Measurements from ENCODE around the gene GON4L.

GON4L gene

DNA sequence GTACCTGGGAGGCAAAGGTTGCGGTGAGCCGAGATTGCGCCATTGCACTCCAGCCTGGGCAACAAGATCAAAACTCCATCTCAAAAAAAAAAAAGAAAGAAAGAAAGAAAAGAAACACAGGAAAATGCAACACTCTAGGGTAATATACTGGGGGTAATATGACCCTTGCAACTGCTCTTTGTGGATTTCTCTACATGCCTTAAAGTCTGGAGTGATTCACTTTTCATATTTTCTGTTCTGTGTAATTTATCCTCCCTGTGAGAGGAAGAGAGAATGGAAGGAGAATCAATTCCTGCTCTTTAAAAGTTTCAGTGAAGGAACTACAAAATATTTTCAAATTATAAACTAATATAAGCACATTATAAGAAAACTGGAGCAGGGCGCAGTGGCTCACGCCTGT, 31.5 kb upstream of the GON4L start:
- FAIRE-seq (no peak), DNase-seq (ENCODE audit: insufficient read length, low spot score) (no peak)
- TF ChIP-seq POLR2A (IDR thresholded peaks at IDR 0.05; ENCODE audit: low read depth, low read length), result no peak

DNA sequence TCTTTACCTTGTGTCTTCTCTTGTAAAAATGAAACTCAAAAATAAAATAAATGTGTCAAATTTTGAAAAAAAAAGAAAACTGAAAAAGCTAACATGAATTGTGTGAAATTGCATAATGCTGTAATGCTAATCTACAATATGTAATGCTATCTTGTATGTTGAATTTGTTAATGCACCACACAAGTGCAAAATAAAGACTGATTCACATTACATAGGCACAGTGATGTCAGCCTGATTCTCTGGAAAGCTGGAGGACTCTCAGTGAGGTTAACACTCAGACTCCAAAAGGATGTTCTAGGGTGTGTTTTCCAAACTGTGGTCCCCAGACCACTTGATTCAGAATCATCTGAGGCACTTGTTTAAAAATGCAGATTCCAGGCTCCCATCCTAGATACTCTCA, 28.0 kb upstream of the GON4L start:
- TF ChIP-seq POLR2A (IDR thresholded peaks at IDR 0.05; ENCODE audit: low read depth, low read length), result no peak
- DNase-seq (ENCODE audit: insufficient read length, low spot score) (no peak), FAIRE-seq (no peak)

DNA sequence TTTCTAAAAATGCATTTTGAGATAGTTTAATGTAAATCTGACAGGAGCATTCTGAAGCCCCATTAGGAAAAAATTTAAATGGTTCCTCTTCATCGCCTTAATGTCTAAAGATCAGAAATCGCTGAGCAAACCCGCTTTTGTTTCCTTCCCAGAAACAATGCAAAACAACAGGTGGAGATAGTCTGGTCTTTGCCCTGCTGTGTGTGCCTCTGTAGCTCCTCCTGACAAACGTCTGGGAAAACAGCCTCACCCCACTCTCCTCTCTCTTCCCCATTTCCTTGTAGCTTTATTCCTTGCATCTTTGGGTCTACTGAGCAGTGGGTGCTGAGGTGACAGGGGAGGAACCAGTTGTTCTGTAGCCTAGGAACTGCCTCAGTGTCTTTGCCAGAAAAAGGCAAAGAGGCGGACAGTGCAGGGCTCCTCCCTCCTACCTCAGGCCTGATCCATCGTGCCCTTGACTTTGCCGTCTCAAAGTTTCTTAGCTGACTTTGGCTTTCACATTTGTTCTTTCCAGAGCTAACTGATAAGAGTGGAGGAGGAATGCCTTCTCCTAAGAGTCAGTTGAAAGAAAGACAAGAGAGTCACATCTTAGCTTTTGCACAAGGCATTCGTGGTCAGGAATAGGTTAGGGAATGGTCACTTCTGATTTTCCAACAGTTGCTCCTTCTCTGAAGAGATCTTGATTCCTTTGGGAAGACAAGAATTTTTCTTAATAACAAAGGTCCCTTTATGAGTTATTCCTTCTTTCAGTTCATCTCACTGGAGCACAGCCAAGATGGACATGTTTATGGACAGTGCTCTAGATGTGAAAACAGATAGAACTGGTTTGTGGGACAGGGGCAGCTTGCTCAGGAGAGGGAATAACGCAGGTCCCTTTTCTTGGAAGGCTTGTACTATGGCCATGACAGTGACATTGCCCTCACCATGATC, 27.3 kb upstream of the GON4L start:
- TF ChIP-seq POLR2A (IDR thresholded peaks at IDR 0.05; ENCODE audit: low read depth, low read length), result no peak
- DNase-seq (ENCODE audit: insufficient read length, low spot score), result no peak
- FAIRE-seq, result no peak

DNA sequence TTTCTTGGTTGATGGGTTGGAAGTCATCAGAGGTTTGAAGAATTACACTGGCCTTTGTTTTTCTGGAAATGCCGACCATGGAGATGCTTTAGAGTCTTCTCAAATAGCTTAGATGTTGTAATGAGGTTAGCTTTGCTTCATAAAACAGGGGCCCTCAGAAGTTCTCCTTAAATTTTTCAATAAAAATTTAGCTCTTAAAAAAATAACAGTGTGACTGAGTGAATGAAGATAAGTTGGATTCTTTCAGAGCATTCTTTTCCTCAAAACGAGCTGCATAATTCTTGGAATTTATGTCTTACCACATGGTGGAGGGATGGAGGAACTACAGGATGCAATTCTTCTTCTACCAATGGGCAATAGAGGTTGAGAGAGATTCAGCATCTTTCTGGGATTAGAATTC, 25.8 kb upstream of the GON4L start:
- no peak for TF ChIP-seq POLR2A (IDR thresholded peaks at IDR 0.05; ENCODE audit: low read depth, low read length)
- DNase-seq (ENCODE audit: insufficient read length, low spot score) (no peak), FAIRE-seq (no peak)

DNA sequence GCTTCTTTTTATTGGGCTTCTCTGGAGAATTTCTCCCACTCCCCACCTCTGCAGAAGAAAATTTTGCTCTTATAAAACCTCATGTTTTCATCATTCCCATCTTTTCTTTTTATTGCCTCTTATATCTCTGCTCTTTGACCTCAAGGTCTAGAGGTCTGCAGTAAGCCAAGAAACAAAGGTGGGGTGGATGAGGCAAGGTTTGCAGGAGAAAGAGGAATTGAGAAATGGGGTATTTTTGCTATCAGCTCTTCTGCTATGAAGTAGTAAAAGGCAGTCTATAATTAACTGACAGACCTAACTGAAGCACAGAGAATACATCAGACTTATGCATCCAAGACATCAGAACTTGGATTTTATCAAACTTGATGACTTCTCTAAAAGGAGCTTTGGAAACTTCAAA, 25.2 kb upstream of the GON4L start:
- no peak for FAIRE-seq
- TF ChIP-seq POLR2A (IDR thresholded peaks at IDR 0.05; ENCODE audit: low read depth, low read length), result no peak
- no peak for DNase-seq (ENCODE audit: insufficient read length, low spot score)

DNA sequence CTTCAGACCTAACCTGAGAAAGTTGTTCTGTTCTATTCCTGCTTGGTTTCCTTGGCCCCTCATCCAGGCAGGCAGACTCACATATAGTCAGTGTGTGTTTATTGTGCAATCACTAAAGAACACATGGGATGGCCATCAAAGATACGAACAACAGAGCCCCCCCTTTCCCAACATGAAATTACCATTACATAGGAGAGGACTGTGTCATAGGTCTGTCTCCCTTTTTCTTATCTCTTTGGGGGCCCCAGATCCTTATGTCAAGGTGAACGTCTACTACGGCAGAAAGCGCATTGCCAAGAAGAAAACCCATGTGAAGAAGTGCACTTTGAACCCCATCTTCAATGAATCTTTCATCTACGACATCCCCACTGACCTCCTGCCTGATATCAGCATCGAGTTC, 23.9 kb upstream of the GON4L start:
- TF ChIP-seq POLR2A (IDR thresholded peaks at IDR 0.05; ENCODE audit: low read depth, low read length), result no peak
- FAIRE-seq, result no peak
- no peak for DNase-seq (ENCODE audit: insufficient read length, low spot score)

DNA sequence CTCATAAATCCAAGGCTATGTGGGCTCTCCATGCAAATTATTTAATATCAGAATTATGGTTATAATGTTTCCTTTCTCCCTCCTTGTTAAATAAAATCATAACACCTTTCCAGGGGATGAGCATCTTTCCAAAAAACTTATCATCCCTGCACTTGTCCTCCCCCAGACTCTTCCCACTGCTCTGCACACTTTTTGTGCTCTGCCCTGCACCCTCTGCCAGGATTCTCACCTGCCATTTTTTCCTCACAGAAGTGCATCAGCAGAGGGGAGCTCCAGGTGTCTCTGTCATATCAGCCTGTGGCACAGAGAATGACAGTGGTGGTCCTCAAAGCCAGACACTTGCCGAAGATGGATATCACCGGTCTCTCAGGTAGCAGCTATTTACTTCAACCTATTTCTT, 23.2 kb upstream of the GON4L start:
- FAIRE-seq (no peak), DNase-seq (ENCODE audit: insufficient read length, low spot score) (no peak)
- TF ChIP-seq POLR2A (IDR thresholded peaks at IDR 0.05; ENCODE audit: low read depth, low read length), result no peak

DNA sequence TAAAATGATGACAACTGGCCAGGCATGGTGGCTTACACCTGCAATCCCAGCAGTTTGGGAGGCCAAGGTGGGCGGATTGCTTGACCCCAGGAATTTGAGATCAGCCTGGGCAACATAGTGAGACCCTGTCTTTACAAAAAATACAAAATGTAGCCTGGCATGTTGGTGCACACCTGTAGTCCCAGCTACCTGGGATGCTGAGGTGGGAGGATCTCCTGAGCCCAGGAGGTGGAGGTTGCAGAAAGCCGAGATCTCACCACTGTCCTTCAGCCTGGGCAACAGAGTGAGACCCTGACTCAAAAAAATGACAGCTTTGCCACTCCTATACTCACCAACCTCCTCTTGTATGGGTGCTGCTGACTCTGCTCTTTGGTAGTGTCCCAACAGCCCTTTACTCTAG, 20.9 kb upstream of the GON4L start:
- DNase-seq (ENCODE audit: insufficient read length, low spot score) (no peak), FAIRE-seq (no peak)
- no peak for TF ChIP-seq POLR2A (IDR thresholded peaks at IDR 0.05; ENCODE audit: low read depth, low read length)

DNA sequence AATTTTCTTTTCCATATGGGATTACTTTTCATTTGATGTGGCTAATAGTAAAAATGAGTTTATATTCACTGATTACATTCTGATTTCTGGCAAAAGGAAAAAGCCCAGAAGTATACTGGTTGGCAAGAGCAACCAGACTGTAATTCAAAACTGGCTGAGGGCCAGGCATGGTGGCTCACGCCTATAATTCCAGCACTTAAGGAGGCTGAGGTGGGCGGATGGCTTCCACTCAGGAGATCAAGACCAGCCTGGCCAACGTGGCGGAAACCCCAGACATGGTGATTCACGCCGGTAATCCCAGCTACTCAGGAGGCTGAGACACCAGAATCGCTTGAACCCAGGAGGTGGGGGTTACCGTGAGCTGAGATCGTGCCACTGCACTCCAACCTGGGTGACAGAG, 16.8 kb upstream of the GON4L start:
- FAIRE-seq, result no peak
- TF ChIP-seq POLR2A (IDR thresholded peaks at IDR 0.05; ENCODE audit: low read depth, low read length), result no peak
- DNase-seq (ENCODE audit: insufficient read length, low spot score), result no peak

DNA sequence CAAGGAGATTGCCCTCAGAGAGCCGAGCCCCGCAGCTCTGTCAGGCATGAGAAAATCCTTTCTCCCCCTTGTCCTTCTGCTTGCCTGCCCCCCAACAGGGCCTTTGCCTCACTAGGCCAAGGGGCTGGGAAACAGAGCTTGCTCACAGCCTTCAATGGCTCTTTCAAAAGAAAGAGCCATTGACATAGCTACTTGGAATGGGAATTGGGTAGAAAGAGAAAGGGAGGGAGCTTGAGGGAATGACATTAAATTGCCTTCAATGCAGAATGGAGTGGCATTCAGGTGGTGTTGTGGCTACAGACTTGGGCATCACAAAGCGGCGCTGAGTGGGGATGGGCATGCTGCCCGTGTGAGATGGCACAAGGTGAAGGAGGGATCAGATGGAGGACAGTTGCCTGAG, 15.5 kb upstream of the GON4L start:
- no peak for FAIRE-seq
- no peak for TF ChIP-seq POLR2A (IDR thresholded peaks at IDR 0.05; ENCODE audit: low read depth, low read length)
- DNase-seq (ENCODE audit: insufficient read length, low spot score), result no peak

DNA sequence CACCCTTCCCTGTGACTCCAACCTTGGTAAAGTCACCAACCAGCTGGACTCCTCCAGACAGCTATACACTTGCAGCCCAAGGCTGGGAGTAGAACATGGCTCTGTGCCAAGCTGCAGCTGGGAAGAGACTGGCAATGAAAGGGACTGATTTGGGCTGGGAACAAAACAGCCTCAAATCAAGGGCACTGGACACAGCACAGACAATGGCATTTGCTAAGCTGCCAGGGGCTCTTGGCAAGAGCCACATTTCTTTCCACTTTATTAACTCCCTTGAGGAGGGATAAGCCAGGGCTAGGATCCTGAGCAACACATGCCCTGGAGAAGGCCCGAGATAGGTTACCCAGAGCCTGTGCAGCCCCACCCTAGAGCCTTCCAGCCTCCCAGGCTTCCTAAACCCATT, 14.4 kb upstream of the GON4L start:
- no peak for FAIRE-seq
- no peak for TF ChIP-seq POLR2A (IDR thresholded peaks at IDR 0.05; ENCODE audit: low read depth, low read length)
- DNase-seq (ENCODE audit: insufficient read length, low spot score), result no peak

DNA sequence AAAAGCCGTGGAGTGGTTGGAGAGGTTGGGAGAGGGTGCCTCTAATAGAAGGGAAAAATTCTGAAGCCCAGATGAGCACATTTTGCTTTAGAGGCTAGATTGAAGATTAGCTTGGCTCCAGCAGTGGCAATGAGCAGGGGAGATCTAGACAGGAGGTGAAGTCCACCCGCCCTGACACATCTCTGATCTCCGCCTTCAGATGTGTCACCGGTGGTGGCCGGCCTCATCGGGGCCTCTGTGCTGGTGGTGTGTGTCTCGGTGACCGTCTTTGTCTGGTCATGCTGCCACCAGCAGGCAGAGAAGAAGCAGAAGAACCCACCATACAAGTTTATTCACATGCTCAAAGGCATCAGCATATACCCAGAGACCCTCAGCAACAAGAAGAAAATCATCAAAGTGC, 10.8 kb upstream of the GON4L start:
- FAIRE-seq (no peak), DNase-seq (ENCODE audit: insufficient read length, low spot score) (no peak)
- TF ChIP-seq POLR2A (IDR thresholded peaks at IDR 0.05; ENCODE audit: low read depth, low read length), result no peak

DNA sequence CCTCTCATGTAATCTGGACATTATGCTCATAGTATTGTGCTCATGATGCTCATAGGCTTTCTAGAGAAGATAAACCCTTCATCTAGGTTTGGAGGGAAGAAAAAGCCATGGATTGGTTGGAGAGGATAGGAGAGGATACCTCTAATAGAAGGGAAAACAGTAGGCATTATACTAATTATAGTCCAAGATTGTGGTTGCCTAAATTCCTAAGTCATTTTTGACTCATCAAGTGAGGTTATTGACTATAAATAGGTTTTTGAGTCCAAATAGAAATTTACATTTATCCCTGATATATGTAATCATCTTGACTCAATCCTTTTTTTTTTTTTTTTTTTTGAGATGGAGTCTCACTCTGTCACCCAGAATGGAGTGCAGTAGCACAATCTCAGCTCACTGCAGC, 7.4 kb upstream of the GON4L start:
- FAIRE-seq, result no peak
- DNase-seq (ENCODE audit: insufficient read length, low spot score), result no peak
- TF ChIP-seq POLR2A (IDR thresholded peaks at IDR 0.05; ENCODE audit: low read depth, low read length), result no peak

DNA sequence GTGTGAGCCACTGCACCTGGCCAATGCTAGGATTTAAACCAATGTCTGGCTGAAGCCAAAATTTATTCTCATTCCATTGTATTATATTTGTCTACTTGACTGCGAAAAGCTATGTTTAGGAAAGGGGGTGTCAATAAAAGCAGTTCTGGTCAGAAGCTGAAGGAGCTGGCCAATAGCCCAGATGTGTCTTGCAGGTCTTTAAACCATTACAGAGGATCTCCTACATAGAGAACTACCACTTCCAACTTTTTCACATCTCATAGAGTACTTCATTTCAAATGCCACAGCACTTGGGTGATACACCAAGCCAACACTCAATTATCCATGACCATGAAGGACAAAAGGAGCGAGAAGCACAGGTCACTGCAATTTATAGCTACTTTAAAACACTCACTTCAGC, 4.9 kb upstream of the GON4L start:
- DNase-seq (ENCODE audit: insufficient read length, low spot score), result no peak
- no peak for FAIRE-seq
- TF ChIP-seq POLR2A (IDR thresholded peaks at IDR 0.05; ENCODE audit: low read depth, low read length), result no peak

DNA sequence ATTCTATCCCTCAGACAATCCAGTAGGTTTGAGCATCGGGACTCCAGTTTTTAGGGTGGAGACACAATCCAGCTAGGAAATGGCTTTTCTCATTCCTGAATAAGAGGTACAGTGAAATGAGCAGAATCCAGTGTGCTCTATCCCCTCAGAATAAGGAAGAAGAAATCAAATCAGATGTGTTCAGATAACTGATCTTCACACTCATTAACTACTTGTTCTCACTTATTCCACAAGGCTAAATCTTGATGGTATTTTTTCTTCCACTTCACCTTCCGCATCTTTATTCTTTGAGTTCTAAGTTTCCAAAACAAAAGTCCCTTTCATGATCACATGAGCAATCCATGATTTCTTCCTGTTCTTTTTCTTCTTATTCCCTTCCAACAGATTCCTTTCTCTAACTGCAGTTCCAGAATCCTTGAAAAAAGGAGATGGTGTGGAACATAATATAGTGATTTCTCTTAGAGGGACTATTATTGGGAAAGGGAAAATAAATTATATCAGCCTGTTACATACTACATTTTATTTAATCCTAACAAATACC, 4.0 kb upstream of the GON4L start:
- TF ChIP-seq POLR2A (IDR thresholded peaks at IDR 0.05; ENCODE audit: low read depth, low read length), result no peak
- FAIRE-seq (no peak), DNase-seq (ENCODE audit: insufficient read length, low spot score) (no peak)

Data from H54 (cell line).